ENCODE data around the gene CDH12.
"Not testable (repeated sequence)": the region's sequence is repeated elsewhere in the genome, so short reads cannot be mapped to it uniquely, and the experiment has no call there.

Gene CDH12

GRCh38 chr5:22249209-22249729 lies 603.9 kb downstream of the CDH12 start:
- DNase-seq: no peak

GRCh38 chr5:22245770-22246169 lies 607.4 kb downstream of the CDH12 start:
- no peak for DNase-seq

DNA sequence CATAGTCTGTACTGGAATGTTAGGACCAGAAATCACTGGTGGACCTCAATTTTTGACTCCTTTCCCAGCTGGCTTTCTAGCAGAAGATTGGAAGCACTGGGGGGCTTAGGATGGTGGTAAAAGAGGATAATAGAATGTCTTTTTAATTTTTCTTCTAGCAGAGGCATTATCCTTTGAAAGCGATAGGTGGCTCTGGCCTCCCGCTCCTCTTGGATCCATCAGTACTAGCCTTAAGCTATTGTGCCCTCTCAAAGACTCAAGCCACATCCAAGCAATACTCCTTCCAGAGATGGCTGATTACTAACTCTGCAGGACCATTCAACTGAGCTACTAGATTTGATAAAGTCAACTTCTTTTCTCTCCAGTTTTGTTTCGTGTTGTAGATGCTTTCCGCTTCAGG lies 610.6 kb downstream of the CDH12 start:
- no peak for DNase-seq

GRCh38 chr5:22238047-22238446 lies 615.1 kb downstream of the CDH12 start:
- no peak for DNase-seq

- no peak for DNase-seq
These were observed 626.7 kb downstream of the CDH12 start for GRCh38 chr5:22226423-22226822.

GRCh38 chr5:22223079-22223478 lies 630.1 kb downstream of the CDH12 start:
- no peak for DNase-seq

- not testable (repeated sequence) for DNase-seq
These were observed 639.2 kb downstream of the CDH12 start for GRCh38 chr5:22213703-22214495.

- DNase-seq: not testable (repeated sequence)
These were observed 640.7 kb downstream of the CDH12 start for GRCh38 chr5:22212254-22212991.

DNA sequence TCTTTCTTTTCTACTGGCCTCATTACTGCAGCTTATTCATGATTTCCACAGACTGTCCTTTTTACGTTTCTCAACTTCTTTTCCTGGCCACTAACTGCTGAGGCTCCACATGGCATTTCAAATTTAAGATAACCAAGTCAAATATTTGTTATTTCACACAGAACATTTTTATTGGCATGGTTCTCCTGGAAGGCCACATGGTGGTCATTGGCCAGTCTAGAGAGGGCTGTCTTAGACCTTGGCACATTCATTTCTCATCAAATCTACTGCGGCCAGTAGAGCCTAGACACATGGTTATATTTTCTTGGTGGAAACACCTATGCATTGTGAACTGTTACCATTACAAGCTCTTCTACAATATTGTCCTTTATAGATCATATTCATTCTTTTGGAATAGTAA lies 644.7 kb downstream of the CDH12 start:
- not testable (repeated sequence) for DNase-seq

- DNase-seq: not testable (repeated sequence)
These were observed 664.5 kb downstream of the CDH12 start for GRCh38 chr5:22188651-22189050.

- not testable (repeated sequence) for DNase-seq
These were observed 665.4 kb downstream of the CDH12 start for GRCh38 chr5:22187632-22188228.

- not testable (repeated sequence) for DNase-seq
These were observed 683.9 kb downstream of the CDH12 start for GRCh38 chr5:22169226-22169625.

DNA sequence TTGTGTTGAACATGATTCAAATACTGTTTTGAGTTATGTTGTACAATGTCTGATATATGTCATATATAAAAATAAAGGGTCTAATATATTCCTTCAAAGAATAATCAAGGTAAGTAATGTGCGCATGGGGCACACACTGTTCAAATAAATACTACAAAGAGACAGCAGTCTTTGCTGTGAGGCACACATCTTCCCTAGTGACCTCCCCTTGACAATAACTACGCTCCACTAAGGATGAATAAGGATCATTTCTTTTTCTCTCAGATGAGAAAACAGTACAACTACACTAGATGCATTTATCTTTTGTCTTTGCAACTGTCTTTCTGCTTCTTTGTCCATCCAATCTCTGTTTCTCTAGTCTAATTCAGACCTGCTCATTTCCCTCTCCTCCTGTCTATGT lies 684.4 kb downstream of the CDH12 start:
- not testable (repeated sequence) for DNase-seq

GRCh38 chr5:22165931-22166330 lies 687.2 kb downstream of the CDH12 start:
- not testable (repeated sequence) for DNase-seq

- not testable (repeated sequence) for DNase-seq
These were observed 688.0 kb downstream of the CDH12 start for GRCh38 chr5:22164910-22165748.

GRCh38 chr5:22156953-22157352 lies 696.2 kb downstream of the CDH12 start:
- not testable (repeated sequence) for DNase-seq

GRCh38 chr5:22154779-22155178 lies 698.4 kb downstream of the CDH12 start:
- DNase-seq: not testable (repeated sequence)

- DNase-seq: not testable (repeated sequence)
These were observed 701.3 kb downstream of the CDH12 start for GRCh38 chr5:22151801-22152200.

DNA sequence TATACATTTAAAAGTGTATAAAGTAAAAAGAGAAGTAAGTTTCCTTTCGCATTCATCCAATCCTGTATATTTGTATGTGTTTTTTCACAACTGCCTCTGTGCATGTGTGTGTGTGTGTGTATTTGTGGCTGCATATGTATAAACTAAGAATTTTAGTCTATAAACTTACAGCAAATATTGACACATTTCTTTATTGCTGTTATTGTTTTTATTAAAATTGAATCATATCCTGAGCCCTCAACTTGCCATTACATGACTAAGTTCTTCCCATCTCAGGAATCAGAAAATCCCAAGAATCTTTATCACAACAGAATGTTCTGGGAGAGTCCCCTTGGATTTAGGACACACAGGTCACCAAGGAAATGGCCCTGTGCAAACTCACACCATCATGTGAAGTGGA lies 712.7 kb downstream of the CDH12 start:
- not testable (repeated sequence) for DNase-seq

GRCh38 chr5:22139662-22140300 lies 713.4 kb downstream of the CDH12 start:
- not testable (repeated sequence) for DNase-seq

- no peak for DNase-seq
These were observed 741.8 kb downstream of the CDH12 start for GRCh38 chr5:22111320-22111719.

GRCh38 chr5:22109315-22109714 lies 743.8 kb downstream of the CDH12 start:
- no peak for DNase-seq
